HG02763 (cell line): ENCODE results near the gene IDH3G.
"Not testable (repeated sequence)": the region's sequence is repeated elsewhere in the genome, so short reads cannot be mapped to it uniquely, and the experiment has no call there.

Experiments used
- ATAC-seq: cut with Tn5 transposase; IDR thresholded peaks from one replicate; pipeline ENCODE4 v1.9.1; 2021; ENCODE audit warnings: mild to moderate bottlenecking, moderate library complexity; ENCODE audit not compliant: unreplicated experiment

Gene IDH3G

DNA sequence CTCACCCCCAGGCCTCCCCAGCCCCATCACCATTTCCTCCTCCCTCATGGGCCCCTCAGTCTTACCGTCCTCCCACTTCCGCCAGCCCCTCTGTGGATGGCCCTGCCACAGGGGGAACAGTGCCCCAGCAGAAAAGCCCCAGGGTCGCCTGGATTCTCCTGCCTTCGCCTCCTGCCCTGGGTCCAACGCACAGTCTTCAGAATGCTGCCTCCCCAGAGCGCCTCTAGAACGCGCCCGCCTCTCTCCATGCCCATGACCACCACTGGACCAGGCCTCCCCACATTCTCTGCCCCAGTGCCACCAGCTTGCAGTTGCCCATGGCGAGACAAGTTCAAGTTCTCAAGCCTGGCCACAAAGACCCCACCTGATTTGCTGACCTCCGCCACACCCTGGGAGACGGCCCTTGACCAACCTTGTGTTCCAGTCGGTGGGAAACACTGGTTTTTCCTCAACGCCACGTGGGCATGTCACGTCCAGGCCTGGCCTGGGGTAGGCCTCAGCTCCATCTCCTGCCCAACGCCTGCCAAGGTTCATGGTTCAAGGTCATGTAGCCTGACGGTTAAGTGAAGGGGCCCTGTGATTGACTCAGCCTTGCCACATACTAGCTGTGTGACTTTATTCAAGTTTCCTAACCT lies 30.8 kb downstream of the IDH3G start:
- no peak for ATAC-seq

DNA sequence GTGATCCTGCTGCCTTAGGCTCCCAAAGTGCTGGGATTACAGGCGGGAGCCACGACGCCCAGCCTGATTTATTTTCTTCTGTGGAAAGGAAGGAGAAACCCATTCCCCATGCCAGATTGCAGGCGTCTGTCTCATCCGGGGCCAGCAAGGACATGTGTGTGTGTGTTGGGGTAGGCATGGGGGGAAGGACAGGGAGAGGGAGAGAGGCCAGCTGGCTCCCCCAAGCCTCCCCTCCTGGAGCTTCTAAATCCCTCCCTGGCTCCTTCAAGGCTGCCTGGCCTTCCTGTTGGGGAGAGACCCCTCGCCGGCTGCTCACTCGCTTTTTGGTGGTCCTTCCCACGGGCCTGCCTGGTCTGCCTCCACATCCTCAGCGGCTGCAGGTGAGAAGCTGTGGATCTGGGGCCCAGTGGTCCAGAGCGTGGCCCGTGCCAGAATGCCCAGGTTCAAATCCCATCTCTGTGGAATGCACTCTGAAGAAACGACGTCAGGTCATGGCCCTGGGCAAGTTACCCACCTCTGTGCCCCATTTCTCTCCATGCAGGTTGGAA lies 31.5 kb downstream of the IDH3G start:
- no peak for ATAC-seq

DNA sequence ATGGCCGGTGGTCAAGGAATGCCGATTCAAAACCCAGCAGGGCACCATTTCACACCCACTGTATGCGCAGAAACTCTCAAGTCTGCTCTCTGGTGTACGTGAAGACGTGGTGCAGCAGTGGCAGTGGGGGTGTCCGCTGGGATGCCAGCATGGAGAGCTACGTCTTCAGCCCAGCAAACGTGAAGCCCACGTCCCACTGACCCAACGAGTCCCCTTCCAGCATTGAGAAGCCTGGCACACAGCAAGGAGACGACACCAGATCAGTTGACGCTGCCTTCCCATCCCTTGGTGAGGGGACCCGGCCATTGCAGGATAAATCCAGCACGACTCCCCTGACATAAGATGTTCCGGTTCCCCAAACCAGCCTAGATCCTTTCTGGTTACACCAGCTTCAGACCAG lies 32.3 kb downstream of the IDH3G start:
- ATAC-seq, result no peak

DNA sequence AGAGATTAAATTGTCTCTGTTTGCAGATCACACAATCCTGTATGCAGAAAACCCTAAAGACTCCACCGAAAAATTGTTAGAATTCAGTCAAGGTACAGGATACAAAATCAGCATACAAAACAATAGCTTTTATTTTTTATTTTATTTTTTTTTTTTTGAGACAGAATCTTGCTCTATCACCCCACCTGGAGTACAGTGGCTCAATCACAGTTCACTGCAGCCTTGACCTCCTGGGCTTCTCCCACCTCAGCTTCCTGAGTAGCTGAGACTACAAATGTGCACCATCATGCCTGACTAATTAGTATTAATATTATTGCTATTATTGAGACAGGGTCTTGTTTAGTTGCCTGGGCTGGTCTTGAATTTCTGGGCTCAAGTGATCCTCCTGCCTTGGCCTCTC lies 39.0 kb downstream of the IDH3G start:
- no peak for ATAC-seq

DNA sequence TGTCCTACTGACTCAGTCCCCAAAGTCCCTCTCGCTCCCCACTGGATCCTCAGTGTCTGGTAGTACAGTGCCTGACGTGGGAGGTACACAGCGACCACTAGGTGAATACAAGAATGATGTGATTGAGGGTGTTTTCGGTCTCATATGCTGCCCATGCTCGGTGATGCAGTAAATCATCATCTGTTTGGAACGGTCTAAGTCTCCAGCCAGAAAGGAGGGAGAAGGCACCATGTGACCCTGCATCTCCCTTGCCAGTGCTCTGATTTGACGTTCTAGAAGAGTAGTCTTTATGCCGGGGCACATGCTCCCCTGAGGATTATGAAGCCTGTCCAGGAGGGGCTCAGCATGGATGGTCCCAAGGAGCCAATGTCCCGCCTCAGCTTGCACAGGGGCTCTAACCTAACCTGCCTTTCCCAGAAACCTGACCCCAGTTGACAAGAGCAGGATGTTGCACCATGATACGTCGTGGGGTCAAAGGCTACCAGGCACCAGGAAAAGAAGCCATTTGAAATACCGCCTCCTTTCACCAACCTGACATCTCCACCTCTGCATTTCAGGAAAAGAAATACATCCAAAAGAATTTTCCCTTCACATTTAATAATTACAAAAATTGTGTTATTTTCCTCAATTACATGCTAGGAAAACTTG lies 43.9 kb downstream of the IDH3G start:
- ATAC-seq, result no peak

DNA sequence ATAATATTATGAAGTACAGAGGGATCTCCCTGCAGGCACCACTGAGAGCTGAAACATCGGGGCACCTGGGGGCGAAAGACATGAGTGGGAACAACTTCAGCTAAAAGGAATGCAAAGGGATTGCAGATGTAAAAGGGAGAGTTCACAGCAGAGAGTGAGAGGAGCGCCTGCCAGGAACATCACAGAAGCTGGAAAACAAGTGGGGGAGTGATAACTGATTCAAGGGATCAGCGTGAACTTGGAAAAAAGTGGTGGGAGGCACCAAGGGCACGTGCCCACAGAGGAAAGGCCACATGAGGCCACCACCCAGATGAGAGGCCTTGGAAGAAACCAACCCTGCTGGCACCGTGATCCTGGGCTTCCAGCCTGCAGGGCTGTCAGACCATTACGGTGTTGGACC lies 45.2 kb downstream of the IDH3G start:
- not testable (repeated sequence) for ATAC-seq

DNA sequence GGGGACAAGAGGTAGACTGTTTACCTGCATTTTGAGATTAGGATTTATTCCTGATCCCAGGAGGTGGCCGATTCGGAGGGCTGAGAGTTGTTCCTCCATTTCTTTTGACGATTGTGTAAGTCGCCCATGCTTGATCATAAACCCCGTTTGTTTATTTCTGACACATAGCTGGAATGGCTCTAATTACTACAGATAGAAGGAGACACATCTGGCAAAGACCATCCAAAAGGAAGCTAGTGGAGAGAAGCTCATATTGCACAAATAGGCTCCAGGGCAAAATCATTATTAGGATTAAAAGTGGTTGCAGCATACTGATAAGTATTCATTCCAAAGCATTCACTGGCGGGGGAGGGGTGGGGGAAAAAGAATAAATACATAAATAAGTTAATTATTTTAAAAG lies 47.2 kb downstream of the IDH3G start:
- ATAC-seq, result not testable (repeated sequence)

DNA sequence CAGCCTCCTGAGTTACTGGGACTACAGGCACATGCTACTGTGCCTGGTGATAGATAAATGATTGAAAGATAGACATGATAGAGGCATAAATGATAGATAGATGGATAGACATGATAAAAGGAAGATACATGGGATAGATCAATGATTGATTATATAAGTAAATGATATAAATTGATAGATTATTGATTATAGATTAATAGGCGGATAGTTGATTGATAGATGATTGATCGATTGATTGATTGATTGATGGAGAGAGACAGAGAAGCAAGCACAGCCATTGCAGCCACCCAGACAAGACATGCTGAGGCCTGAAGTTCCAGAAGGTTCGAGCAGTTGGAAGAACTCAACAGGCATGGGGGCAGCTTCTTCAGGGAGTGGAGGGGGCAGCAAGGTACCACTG lies 47.8 kb downstream of the IDH3G start:
- no peak for ATAC-seq

DNA sequence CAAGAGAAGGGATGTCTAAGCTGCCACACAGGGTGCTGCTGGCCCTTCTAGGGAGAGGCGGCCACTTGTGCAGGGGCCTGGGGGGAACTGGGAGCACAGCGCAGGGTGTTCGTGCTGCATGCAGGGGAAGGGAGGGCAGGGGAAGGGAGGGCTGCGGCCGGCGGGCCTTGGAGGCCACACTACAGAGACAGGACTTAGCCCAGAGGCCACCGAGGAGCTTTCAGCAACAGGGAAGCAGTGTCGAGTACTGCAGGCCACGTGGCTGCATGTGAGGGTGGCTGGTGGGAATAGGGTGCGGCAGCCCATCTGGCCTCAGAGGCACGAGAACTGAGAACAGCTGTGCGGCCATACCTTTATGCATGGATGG lies 49.1 kb downstream of the IDH3G start:
- not testable (repeated sequence) for ATAC-seq

DNA sequence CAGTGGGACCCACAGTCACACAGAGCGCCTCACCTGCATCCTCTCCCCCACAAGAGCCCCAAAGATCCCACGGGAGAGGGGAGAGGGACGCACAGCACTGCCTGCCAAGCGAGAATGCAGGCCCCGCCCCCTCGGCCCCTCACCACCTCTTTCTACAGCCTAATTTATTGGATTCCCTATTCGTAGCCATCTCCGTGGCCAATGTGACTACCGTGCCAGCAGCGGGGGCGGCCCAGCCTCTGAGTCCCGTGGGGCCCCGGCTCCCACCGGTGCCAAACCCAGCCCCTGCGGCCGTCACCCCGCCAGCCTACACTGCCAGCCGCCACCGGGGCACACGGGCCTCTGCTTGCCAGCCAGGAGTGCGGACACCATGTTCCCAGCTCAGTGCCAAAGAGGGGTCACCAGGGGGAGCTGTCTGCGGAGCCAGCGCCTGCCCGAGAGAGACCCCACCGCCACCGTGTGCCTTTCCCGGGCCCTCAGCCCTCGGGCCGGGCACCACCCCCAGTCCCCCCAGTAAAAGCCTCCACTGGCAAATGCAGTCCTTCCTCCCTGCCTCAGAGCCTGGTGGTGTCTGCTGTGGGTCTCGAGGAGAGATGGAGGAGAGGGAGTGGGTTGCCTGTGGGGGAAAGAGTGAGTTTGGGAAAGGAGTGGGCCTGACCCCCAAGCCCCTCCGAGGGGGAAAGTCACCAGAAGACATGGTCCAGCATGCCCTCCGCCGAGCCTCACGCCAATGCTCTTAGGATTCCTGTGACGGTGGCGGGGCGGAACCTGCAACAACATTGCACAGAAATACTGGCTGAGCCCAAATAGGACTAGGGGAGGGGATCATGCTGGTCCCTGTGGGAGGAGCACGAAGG lies 49.7 kb downstream of the IDH3G start:
- no peak for ATAC-seq

DNA sequence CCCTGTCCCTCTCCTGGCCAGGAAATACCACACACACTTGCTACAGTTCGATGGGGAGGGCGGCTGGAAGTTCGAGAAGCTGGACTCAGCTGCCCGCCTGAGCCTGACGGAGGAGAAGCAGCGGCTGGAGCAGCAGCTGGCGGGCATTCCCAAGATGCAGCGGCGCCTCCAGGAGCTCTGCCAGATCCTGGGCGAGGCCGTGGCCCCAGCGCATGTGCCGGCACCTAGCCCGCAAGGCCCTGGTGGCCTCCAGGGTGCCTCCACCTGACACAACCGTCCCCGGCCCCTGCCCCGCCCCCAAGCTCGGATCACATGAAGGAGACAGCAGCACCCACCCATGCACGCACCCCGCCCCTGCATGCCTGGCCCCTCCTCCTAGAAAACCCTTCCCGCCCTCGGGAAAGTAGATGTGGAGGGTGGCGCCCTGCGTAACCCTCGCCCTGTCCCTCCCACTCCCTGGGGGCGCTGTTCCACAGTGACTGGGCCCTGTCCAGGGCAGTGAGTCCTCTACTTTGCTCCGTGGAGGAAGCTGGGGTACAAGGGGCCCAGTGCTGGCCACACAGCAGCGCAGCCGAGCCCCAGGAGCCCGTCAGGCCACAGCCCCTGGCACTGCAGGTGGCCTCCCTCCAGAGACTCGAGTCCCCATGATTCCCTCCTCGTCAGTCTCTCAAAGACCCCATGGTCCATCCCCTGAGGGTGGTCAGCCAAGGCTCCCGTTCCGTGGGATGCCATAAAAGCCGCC lies 50.5 kb downstream of the IDH3G start:
- ATAC-seq, result not testable (repeated sequence)

DNA sequence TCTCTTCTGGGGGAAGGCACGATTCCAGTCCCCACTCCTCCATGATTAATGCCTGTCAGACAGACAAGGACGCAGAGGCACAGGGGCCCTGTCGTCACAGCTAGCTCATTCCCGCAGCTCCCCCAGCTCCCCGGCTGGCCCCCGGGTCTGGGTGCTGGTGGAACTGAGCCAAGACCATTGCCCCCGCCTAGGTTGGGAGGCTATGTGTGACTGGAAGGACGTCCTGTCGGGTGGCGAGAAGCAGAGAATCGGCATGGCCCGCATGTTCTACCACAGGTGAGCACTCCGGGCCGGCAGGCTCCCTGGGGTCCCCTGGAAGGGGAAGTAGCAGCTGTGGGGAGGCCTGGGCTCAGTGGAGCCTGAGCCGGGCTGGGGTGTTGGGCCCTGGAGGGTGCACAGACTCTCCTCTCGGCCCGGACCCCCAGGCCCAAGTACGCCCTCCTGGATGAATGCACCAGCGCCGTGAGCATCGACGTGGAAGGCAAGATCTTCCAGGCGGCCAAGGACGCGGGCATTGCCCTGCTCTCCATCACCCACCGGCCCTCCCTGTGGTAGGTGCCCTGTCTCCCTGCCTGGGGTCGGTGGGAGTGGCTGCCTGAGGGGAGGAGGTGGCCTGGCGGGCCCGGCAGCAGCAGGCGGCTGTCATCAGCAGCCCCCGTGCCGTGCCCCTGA lies 51.2 kb downstream of the IDH3G start:
- ATAC-seq, result not testable (repeated sequence)

DNA sequence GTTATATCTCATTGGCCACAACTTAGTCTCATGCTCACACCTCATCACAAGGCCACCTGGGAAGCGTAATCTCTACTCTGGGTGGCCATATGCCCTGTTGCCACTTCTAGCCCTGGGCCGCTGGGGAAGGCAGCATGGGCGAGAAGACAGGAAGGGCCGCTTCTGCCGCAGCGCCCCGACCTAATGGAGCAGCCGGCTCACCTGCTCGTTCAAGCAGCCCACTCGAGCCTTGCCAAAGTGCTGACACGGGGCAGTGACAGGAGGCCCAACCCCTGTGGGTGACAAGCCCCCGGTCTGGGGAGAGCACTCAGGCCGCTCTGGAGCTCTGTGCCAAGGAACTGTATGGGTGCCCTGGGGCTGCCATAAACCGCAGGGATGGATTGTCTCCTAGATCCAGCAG lies 52.1 kb downstream of the IDH3G start:
- not testable (repeated sequence) for ATAC-seq

DNA sequence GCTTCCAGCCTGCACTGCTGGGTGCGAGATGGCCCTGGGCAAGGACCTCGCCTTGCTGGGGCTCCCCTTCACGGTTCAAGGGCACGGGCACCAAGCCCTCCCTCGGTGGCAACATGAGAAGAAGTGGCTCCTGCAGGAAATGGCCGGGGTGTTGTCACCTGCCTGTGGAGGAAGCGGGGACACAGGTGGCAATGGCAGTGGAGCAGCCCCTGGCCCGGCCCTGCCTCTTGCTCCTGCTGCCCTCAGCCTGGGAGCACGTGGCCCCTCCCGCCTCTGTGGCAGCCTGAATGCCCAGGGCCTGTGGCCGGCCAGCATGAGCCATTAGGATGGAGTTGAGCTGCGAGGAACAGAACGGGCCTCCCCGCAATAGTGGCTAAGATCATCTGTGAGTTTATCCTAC lies 52.7 kb downstream of the IDH3G start:
- no peak for ATAC-seq

DNA sequence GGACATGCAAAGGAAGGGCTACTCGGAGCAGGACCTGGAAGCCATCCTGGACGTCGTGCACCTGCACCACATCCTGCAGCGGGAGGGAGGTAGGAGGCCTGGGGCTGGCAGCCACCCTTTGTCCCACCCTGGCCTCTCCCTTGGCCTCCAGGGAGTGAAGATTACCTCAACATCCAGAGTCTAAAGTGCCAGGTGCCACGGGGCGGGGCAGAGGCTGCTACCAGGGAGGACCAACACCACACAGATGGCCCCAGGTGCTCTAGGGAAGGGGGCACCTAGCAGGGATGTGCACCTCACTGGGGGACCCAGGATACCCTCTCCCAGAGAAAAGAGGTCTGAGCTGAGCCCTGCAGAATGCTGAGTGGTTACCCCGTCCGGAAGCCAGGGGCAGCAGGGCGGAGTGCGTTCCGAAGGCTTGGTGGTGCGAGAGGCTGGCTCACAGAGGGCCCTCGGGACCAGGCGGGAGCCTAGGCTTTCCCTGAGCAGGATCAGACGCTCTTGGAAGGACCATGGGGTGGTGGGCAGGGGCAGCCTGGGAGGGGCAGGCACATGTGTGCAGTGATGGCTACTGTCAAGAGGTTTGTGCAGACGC lies 53.4 kb downstream of the IDH3G start:
- no peak for ATAC-seq

DNA sequence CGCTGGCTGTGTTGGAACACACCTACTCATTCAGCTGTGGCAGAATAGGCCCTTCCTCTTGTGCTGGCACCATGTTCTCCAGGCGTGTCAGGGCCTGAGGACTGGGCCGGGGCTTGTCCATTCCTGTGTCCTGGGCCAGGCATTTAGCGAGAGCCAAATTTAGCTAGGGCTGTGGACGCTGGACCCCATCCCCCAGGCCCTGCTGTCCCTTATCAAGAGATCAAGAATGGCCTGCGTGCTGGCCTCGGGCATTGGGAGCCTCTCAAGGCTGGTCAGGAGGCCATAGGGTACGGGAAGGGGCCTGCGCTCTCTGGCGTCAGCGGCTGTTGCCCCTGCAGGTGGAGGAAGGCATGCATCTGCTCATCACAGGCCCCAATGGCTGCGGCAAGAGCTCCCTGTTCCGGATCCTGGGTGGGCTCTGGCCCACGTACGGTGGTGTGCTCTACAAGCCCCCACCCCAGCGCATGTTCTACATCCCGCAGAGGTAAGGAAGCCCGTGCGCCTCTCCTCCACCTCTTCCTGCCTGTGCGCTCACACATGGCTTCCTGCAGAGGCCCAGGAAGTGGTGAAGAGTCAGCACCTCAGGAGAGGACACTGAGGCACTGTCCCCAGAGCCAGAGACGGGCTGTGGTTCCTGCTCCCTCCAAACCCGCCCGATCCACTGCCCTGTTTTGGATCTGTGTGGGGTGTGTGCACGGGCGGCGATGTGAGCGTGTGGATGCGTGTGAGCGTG lies 54.3 kb downstream of the IDH3G start:
- no peak for ATAC-seq

DNA sequence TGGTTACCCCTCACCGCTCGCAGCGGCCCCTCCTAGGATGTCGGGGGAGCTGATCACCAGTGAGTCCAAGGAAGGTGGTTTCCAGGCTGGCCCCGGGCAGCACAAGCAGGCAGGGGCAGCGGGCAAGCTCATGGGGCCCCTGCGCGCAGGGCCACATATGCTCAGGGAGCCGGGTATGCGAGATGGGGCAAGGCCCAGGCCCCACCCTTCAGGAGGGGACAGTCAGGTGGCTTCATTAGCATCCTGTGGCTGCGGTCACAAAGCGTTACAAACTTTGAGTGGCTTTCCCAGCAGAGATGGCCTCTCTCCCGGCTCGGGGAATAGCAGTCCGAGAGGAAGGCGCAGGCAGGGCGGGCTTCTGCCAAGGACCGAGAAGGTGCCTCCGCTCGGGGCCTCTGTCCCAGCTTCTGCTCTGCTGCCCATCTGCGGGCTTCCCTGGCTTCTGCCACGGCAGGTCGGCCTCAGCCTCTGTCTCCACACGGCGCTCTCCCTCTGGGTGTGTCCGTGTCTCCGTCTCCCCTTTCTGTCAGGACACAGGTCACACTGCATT lies 56.0 kb downstream of the IDH3G start:
- no peak for ATAC-seq

DNA sequence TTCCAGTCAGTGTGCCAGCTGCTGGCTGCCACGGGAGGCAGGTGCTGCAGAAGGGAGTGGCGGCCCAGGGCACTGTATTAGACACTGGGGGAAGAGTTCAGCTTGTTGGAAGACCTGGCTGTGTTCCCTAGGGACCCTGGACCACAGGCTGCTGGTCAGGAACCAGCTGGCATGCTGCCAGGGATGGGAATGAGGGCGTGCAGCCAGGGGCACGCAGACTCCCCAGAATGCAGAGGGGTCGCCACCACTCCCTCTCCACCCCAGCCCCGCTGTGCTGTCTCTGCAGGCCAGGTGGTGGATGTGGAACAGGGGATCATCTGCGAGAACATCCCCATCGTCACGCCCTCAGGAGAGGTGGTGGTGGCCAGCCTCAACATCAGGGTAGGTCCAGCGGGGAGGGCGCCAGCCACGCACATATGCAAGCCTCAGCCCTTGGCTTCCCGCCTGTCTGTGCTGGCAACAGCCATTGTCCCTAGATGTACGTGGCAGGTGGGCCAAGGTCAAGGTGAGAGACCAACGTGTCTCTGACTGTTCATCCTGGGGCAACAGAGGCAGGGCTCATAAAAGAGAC lies 57.2 kb downstream of the IDH3G start:
- ATAC-seq, result no peak
